Astrocyte (in vitro differentiated cells and primary cell): ENCODE measurements around the gene P2RX1. TPM values are rescaled to one million over a fixed set of nuclear protein-coding genes. Genes with fewer than 3 reads are reported as not detected.

Source experiments
- DNase-seq: peaks from one replicate; pipeline ENCODE4 v3.0.0-alpha.2; 2010; ENCODE audit warnings: low read depth
- FAIRE-seq: peaks from 2 replicates; lab custom pipeline; 2011; peaks lifted over from hg19 to GRCh38; lab: Jason Lieb, UNC
- H2AFZ ChIP-seq: 2 replicates; pipeline ENCODE4 v1.6.0; 2012; ENCODE audit warnings: low read depth, low read length, inconsistent platforms
- H3K27ac ChIP-seq: 2 replicates; pipeline ENCODE4 v1.5.1; 2011; ENCODE audit warnings: low read depth, low read length, inconsistent platforms
- H3K27me3 ChIP-seq: 2 replicates; pipeline ENCODE4 v1.6.0; 2011; ENCODE audit warnings: low read length, inconsistent platforms; ENCODE audit not compliant: insufficient read depth
- H3K36me3 ChIP-seq: 2 replicates; pipeline ENCODE4 v1.5.1; 2011; ENCODE audit warnings: low read length, inconsistent platforms; ENCODE audit not compliant: insufficient read depth
- H3K4me1 ChIP-seq: 2 replicates; pipeline ENCODE4 v1.5.1; 2011; ENCODE audit warnings: low read length, inconsistent platforms; ENCODE audit not compliant: insufficient read depth
- H3K4me2 ChIP-seq: 2 replicates; pipeline ENCODE4 v1.6.0; 2012; ENCODE audit warnings: low read length, inconsistent platforms
- H3K4me3 ChIP-seq: 2 replicates; pipeline ENCODE4 v1.5.1; 2011; ENCODE audit warnings: low read depth, mild to moderate bottlenecking, low read length, inconsistent platforms; ENCODE audit not compliant: insufficient read depth
- H3K79me2 ChIP-seq: 2 replicates; pipeline ENCODE4 v1.6.0; 2012; ENCODE audit warnings: mild to moderate bottlenecking, low read length, inconsistent platforms; ENCODE audit not compliant: insufficient read depth
- H3K9ac ChIP-seq: 2 replicates; pipeline ENCODE4 v1.6.0; 2012; ENCODE audit warnings: mild to moderate bottlenecking, low read length, inconsistent platforms
- H3K9me3 ChIP-seq: 2 replicates; pipeline ENCODE4 v1.5.1; 2012; ENCODE audit warnings: low read depth, mild to moderate bottlenecking, low read length, inconsistent platforms; ENCODE audit not compliant: insufficient read depth
- H4K20me1 ChIP-seq: 2 replicates; pipeline ENCODE4 v1.6.0; 2012; ENCODE audit warnings: low read length, inconsistent platforms; ENCODE audit not compliant: insufficient read depth
- H3K27ac Mint-ChIP-seq: one replicate; pipeline ENCODE4 v1.8.0; 2021; ENCODE audit warnings: mild to moderate bottlenecking, mixed read lengths; ENCODE audit not compliant: unreplicated experiment
- H3K27me3 Mint-ChIP-seq: one replicate; pipeline ENCODE4 v1.8.0; 2021; ENCODE audit warnings: low read depth, mixed read lengths; ENCODE audit not compliant: unreplicated experiment
- H3K36me3 Mint-ChIP-seq: one replicate; pipeline ENCODE4 v1.8.0; 2021; ENCODE audit warnings: low read depth, mixed read lengths; ENCODE audit not compliant: unreplicated experiment
- H3K4me1 Mint-ChIP-seq: one replicate; pipeline ENCODE4 v1.8.0; 2021; ENCODE audit warnings: low read depth, mixed read lengths; ENCODE audit not compliant: unreplicated experiment
- H3K4me3 Mint-ChIP-seq: one replicate; pipeline ENCODE4 v1.8.0; 2021; ENCODE audit warnings: mild to moderate bottlenecking, moderate library complexity, mixed read lengths; ENCODE audit not compliant: unreplicated experiment
- H3K9me3 Mint-ChIP-seq: one replicate; pipeline ENCODE4 v1.8.0; 2021; ENCODE audit warnings: mild to moderate bottlenecking, mixed read lengths; ENCODE audit not compliant: unreplicated experiment
- EZH2 ChIP-seq: IDR thresholded peaks from 2 replicates; pipeline ENCODE4 v1.6.1; 2012; ENCODE audit warnings: mild to moderate bottlenecking, low read length, inconsistent platforms; ENCODE audit not compliant: insufficient read depth
- total RNA-seq: library from RNA; stranded (reverse); gene quantifications from 2 replicates; pipeline ENCODE4 v1.2.1, GENCODE V29; 2021
- TF ChIP-seq, protein P1 (sequence below): IDR thresholded peaks from 2 replicates; pipeline ENCODE4 v1.5.1; 2011; ENCODE audit warnings: low read depth, mild to moderate bottlenecking, inconsistent platforms, low read length, moderate library complexity; ENCODE audit not compliant: insufficient read depth

P2RX1 gene
- total RNA-seq, 1 donor from 2014 or later: not detected

DNA sequence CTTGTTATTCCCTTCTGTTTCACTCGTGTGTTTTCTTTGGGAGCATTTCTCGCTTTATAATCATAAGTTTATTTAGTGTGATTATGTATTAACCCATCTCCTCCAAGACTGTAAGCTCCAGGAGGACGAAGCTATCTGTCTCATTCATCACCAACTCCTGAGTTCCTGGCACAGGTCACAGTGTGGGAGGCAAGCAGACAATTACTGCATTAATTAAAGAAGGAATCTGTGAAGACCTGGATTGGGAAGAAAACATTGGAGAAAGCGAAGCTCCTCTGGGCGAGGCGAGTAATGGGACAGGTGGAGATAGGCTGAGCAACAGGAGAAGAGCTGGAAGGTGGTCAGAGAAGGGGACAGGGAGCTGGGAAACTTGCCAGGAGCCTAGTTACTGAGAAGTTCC is 15.6 kb downstream of the P2RX1 start:
- Histone ChIP-seq H3K4me2 (no peak overlapping the region), H3K9ac (no peak overlapping the region), H3K9me3 (no peaks in the 10 kb centered on the region), H2AFZ (no peak overlapping the region), H3K79me2 (no peaks in the 10 kb centered on the region), H3K27me3 (no peaks in the 10 kb centered on the region), H3K4me3 (no peak overlapping the region), H3K4me1 (no peaks in the 10 kb centered on the region), H4K20me1 (no peaks in the 10 kb centered on the region), H3K36me3 (no peaks in the 10 kb centered on the region), H3K27ac (no peak overlapping the region)
- Mint-ChIP-seq H3K27ac (no peak overlapping the region), H3K4me1 (no peaks in the 10 kb centered on the region), H3K27me3 (peaks cover 29% of the 10 kb centered on the region), H3K9me3 (peaks cover 4% of the 10 kb centered on the region), H3K4me3 (no peak overlapping the region), H3K36me3 (no peaks in the 10 kb centered on the region)
- TF ChIP-seq, protein P1, sequence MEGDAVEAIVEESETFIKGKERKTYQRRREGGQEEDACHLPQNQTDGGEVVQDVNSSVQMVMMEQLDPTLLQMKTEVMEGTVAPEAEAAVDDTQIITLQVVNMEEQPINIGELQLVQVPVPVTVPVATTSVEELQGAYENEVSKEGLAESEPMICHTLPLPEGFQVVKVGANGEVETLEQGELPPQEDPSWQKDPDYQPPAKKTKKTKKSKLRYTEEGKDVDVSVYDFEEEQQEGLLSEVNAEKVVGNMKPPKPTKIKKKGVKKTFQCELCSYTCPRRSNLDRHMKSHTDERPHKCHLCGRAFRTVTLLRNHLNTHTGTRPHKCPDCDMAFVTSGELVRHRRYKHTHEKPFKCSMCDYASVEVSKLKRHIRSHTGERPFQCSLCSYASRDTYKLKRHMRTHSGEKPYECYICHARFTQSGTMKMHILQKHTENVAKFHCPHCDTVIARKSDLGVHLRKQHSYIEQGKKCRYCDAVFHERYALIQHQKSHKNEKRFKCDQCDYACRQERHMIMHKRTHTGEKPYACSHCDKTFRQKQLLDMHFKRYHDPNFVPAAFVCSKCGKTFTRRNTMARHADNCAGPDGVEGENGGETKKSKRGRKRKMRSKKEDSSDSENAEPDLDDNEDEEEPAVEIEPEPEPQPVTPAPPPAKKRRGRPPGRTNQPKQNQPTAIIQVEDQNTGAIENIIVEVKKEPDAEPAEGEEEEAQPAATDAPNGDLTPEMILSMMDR: no peak
- TF ChIP-seq EZH2: no peak
- DNase-seq (no peak), FAIRE-seq (no peak)

DNA sequence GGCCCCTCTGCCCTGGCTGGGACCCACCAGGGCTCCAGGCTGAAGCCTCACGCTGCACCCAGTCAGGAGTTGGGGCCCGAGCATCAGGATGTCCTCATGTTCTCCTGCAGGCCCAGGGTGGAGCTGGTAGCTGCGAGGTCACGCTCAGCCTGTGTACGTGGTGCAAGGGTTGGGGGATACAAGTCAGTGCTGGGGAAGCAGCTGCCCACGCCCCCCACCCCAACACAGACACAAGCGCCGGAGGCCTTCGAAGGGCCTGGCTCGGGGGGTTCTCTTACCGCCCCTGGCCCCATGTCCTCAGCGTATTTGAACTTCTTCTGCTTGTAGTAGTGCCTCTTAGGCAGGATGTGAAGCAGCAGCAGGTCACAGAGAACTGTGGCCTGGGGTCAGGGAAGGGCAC is 18.5 kb downstream of the P2RX1 start:
- no peak for DNase-seq
- H3K9ac ChIP-seq: no peak overlapping the region
- H3K4me3 ChIP-seq: no peak overlapping the region
- Mint-ChIP-seq H3K4me3 (no peak overlapping the region), H3K27ac (no peak overlapping the region), H3K4me1 (peaks cover 8% of the 10 kb centered on the region), H3K36me3 (no peaks in the 10 kb centered on the region), H3K27me3 (peaks cover 26% of the 10 kb centered on the region), H3K9me3 (peaks cover 4% of the 10 kb centered on the region)
- FAIRE-seq: no peak
- H3K4me2 ChIP-seq: no peak overlapping the region
- H3K79me2 ChIP-seq: no peaks in the 10 kb centered on the region
- H3K27ac ChIP-seq: no peak overlapping the region
- H2AFZ ChIP-seq: no peak overlapping the region
- no peaks in the 10 kb centered on the region for H3K36me3 ChIP-seq
- peaks cover 12% of the 10 kb centered on the region for H3K4me1 ChIP-seq
- H3K27me3 ChIP-seq: no peaks in the 10 kb centered on the region
- H4K20me1 ChIP-seq: no peaks in the 10 kb centered on the region
- H3K9me3 ChIP-seq: no peaks in the 10 kb centered on the region
- no peak for TF ChIP-seq EZH2
- TF ChIP-seq, protein P1: no peak

DNA sequence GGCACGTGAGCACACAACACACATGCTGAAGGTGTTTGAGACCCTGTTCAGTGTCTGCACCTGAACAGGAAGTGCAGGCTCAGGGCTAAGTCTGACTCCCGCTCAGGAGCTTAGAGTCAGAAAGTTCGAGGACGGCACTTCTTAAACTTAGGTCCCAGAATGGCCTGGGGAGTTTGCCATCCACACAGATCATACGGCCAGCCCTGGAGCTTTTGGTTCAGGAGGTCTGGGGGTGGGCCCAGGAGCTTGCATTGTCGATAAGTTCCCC is 19.4 kb downstream of the P2RX1 start:
- Histone ChIP-seq H3K9me3 (no peaks in the 10 kb centered on the region), H3K4me2 (no peak overlapping the region), H3K36me3 (no peaks in the 10 kb centered on the region), H3K4me3 (no peak overlapping the region), H3K79me2 (no peaks in the 10 kb centered on the region), H4K20me1 (no peaks in the 10 kb centered on the region), H3K27me3 (no peaks in the 10 kb centered on the region), H3K9ac (no peak overlapping the region), H3K27ac (no peak overlapping the region), H2AFZ (no peak overlapping the region), H3K4me1 (peaks cover 14% of the 10 kb centered on the region)
- H3K27me3 Mint-ChIP-seq: peaks cover 26% of the 10 kb centered on the region
- peaks cover 4% of the 10 kb centered on the region for H3K9me3 Mint-ChIP-seq
- H3K36me3 Mint-ChIP-seq: no peaks in the 10 kb centered on the region
- H3K4me1 Mint-ChIP-seq: peaks cover 8% of the 10 kb centered on the region
- DNase-seq (no peak), FAIRE-seq (no peak)
- H3K4me3 Mint-ChIP-seq: no peak overlapping the region
- no peak overlapping the region for H3K27ac Mint-ChIP-seq
- no peak for TF ChIP-seq EZH2
- TF ChIP-seq, protein P1: no peak
